GM21423 (cell line): Measurements from ENCODE around the gene ASIC1.
A peak's percentile ranks its signal among the peaks of the same experiment; 100 is the strongest.
"Not testable (repeated sequence)": the region's sequence is repeated elsewhere in the genome, so short reads cannot be mapped to it uniquely, and the experiment has no call there.

Experiments
- ATAC-seq: cut with Tn5 transposase; IDR thresholded peaks from one replicate; pipeline ENCODE4 v1.9.1; 2021; ENCODE audit warnings: mild to moderate bottlenecking, moderate library complexity; ENCODE audit not compliant: unreplicated experiment

Gene ASIC1

DNA sequence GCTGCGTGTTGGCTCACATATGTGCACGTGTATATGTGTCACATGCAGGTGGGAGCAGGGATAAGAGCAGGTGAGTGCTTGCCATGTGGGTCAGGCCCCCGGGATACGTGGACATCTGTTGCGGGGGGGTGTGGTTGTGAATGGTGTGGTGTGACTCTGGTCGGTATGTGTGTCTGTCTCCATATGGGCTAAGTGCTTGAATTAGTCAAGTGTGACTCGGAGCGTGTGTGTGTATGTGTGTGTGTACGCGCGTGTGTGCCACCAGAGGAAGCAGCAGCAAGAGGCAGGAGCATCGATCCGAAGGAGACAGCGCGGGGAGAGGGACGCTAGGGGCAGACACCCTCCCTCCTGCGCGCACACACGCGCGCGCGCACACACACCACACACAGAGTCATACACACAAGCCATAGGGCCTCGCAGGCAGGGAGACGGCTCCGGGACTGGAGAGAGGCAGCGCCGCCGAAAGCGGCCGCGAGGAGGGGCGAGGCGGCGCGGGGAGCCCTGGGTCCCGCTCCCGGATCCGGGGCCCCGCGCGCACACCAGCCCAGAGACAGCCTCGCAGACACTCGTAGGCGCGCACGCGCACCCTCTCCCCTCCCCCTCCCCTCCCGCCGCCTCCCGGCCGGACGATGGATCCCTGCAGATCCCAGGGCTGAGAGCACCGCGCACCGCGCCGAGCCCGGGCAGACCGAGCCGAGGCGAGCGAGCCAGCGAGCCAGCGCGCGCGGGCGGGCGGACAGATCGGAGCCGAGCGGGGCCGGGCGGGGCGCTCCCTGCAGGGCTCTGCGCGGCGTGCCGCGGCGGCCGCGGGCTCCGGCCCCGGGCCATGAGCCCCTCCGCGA lies at the start of gene ASIC1:
TSS of gene ASIC1 (plus strand) at position 597 of the 842 bp plus-strand sequence. CDS start 1,171 bp downstream, outside the sequence.
- ATAC-seq = no peak

DNA sequence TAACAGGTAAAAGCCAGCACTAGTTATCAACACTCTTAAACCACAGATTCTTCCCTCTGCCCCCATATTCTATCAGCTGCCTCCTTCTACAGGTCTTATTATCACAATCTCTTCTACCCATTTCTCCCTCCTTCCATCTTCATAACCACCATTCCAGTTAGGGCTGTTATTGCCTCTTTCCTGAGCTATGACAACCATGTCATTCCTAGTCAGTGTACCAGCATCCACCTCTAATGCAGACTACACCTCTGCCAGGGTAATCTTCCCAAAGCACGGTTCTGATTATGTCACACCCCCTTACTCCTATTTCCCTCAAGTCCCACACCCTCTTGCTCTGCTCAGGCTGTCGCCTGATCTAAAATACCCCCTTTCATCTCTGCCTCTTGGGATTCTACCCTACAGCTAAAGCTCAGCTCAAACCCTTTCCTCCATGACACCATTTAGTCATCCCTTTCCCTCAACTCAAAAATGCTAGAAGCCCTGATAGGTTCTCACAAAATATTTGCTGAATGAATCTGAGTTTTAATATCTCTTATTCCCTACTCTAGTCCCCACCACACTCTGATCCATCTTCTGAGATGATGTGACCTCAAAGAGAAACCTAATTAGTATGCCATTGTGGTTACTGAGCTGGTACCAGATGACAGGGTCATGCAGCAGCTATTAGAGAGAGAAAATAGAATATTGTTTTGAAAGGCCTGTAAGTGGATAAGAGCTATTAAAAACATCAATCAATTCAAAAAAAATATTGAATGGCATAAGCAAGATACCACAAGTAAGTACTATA lies 43.8 kb upstream of the ASIC1 start:
- no peak for ATAC-seq

DNA sequence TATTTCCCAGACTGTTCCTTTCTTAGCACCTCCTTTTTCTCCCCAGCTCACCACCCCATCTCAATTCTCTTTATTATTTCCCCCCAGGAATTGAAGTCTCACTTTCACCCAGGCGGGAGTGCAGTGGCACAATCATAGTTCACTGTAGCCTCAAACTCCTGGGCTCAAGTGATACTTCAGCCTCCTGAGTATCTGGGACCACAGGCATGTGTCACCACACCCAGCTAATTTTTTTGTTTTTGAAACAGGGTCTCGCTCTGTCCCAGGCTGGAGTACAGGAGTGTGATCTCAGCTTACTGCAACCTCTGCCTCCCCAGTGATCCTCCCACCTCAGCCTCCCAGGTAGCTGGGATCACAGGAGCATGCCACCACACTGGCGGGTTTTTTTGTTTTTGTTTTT lies 43.1 kb upstream of the ASIC1 start:
- ATAC-seq = no peak

DNA sequence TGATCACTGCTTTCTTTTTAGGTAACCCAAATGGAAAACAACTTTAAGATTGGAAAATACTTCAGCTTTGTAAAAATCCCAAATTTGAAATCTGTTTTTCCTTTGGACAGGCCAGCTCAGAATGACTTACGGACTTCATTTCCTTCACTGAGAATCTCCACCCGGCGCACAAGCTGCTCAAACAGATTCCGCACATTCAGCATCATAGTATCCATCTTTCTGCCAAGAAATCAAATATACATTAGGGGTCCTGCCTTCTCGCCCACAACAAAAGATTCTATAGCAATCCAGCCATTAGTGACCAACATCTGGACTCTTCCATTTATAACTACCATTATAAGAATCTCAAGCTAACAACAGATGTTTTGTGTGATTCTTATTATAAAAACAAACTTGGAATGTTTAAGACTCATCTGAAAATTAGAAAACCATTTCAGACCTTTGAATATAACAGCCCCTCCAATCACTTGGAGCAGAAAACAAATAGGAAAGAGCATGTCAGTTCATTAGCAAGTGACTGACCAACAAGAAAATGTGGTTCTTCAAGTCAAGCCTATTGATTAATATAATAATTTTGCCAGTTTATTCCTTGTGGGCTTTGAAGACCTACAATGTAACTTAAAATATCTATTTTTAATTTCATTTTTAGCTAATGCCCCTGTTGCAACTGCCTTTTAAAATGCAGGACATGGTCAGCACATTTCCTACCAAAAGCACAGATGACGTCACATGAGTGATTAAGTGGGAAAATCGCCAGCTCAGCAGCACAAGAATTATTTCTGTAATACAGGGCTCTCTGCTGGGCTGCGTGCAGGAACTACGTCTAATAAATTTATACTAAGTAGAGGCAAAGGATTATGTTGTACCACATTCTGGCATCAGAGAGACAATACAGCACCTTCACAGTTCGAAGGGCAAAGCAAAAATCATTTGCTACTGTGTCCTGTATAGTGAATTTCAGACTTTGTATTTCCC lies 40.6 kb upstream of the ASIC1 start:
- no peak for ATAC-seq

DNA sequence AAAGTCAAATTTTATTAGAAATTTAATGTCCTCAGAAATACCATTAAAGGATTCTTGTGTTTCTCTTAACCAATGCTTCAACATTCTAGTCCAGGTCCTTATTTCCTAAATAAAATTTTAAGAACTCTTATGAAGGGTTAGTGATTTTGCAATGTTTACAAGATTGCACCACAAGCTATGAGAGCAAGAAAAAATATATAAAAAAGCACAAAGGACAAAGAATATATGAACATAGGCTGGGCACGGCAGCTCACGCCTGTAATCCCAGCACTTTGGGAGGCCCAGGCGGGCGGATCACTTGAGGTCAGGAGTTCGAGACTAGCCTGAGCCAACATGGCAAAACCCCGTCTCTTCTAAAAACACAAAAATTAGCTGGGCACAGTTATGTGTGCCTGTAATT lies 39.8 kb upstream of the ASIC1 start:
- ATAC-seq = no peak

DNA sequence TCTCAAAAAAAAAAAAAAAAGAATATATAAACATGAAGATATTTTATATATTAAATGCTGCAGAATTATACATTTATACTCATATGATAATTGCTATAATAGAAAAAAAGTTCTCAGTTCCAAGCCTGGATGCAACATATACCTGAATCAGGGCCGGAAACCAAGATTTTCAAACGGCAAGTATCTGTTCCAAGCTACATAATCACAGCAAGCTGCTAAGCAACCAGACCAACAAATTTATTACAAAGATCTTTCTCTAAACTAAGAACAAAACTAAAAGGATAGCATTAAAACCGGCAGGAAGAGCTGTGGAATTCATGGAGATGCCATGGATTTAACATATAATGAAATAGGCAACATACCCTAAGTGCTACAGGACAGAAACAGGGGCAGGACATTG lies 39.2 kb upstream of the ASIC1 start:
- ATAC-seq = no peak

DNA sequence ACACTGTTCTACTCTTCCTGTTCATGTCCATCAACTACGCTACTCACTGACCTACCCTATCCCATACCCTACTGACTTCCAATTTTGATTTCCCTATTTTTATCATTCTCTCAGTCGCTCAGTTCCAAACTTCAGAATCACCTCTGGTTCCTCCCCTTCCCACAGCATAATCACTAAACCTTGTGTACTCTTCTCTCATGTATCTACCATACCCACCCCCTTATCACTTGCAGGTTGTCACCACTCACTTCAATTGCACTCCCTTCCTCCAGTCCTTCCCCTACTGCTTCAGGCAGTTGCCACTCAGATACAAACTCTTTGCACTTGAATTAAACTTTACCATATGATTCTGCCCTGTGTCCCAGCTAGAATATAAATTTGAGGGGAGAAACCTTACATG lies 38.4 kb upstream of the ASIC1 start:
- ATAC-seq = no peak

DNA sequence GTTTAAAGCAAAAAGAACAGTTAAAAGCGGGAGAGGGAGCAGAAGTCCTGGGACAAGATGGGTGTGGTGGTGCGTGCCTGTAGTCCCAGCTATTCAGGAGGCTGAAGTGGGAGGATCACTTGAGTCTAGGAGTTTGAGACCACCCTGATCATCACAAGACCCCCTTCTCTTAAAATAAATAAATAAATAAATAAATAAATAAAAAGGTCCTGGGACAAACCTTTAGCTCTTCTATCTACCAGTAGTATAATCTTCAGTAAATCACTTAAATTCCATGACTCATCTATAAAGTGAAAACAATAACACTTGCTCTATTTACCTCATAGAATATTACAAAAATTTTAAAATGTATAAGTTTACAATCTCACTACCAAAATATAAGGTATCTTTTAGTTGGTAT lies 37.9 kb upstream of the ASIC1 start:
- ATAC-seq = no peak

DNA sequence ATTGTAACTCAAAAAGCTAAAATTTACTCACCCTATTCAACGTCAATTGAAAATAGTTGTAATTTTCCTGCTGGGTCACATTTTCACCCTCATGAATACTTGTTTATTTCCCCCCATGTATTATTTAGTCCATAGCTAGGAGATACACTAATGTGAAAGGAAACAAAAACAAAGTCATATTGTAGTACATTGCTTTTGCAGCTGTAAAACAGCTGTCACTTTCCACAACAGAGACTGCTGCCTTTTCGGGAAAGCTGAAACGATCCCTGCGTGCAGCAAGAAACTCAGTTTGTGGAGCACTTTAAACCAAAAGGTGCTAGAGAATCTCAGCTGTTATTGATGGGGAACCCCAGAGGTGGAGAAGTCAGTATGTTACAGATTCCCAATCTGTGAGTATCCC lies 36.4 kb upstream of the ASIC1 start:
- no peak for ATAC-seq

DNA sequence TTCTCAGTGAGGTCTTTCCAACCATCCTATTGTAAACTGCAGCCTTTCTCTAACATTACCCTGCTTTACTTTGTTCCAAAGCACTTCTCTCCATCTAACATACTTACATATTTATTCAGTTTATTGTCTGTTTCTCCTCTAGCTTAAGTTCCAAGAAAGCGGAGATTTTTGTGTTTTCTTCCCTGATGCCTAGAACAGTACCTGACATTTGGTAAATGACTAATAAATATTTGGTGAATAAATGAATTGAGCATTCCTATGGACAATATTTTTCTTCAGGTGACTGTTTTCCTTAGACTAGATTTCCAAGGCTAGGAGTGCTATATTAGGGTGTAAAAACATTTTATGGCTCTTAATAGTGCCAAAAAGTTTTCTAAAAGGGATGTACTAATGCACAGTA lies 34.5 kb upstream of the ASIC1 start:
- ATAC-seq = no peak

DNA sequence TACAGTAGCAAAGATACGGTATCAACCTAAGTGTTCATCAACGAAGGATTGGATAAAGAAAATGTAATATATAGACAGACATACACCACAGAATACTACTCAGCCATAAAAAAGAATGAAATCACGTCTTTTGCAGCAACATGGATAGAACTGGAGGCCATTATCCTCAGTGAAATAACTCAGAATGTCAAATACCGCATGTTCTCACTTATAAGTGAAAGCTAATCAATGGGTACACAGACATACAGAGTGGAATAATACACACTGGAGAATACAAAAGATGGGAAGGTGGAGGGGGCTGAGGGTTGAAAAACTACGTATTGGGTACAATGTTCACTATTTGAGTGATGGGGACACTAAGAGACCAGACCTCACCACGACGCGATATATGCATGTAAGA lies 33.2 kb upstream of the ASIC1 start:
- ATAC-seq = no peak

DNA sequence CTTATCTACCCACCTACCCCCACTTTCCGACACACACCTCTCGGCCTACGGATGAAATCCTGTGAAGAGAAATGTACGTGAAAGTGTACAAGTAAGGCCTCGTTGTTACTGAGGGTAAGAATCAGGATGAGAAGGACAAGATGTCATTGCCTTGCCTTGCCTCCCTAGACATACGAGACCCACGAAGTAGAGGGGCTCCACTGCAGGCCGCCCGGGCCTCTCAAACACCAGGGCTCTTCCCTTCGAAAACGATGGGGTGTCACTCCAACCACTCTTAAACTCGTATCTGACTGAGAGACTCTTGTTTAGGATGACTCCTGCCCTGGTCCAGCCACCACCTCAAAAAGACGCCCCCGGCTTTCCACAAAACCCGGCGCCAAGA lies 32.6 kb upstream of the ASIC1 start:
- peak; percentile 10 for ATAC-seq

DNA sequence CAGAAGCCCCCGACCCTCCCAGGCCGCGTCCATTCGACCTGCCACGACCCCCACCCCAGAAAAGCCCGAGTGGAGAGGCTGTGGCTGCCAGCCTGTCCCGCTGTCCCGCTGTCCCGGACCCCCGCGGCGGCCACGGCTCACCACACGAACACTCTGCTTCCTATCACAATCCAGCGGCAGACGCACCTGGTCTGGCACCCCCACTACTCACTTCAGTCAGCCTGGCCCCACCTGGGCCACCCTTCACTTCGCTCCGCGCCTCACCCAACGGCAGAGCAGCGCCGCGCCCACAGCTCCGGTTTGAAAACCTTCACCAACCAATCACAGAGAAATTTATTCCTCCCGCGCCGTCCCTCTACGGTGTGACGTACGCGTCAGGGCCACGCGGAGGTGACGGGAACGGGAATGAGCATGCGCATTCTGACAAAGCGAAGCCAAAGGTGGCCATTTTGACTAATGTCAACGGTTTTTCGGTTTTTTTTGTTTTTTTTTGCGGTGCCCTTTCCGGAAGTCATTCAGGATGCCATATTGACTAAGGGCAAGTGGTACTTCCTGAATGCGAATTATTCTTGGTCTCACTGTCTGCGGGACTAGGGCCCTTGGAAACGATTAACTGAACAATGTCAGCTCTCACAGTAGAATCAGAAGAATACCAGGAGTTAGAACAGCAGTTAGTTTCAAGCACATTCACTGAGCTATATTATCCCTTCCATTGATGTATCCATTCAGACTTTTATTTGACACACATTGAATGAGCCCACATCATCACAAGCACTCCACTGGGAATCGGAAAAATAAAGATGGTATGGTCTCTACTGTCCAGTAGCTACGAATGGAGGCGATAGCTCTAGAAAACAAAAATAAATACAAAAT lies 32.0 kb upstream of the ASIC1 start, which contains the start of gene RACGAP1:
TSS of gene RACGAP1 (minus strand) at position 308 of the 873 bp plus-strand sequence. CDS start 8,779 bp downstream, outside the sequence.
- ATAC-seq = peak; percentile 98

DNA sequence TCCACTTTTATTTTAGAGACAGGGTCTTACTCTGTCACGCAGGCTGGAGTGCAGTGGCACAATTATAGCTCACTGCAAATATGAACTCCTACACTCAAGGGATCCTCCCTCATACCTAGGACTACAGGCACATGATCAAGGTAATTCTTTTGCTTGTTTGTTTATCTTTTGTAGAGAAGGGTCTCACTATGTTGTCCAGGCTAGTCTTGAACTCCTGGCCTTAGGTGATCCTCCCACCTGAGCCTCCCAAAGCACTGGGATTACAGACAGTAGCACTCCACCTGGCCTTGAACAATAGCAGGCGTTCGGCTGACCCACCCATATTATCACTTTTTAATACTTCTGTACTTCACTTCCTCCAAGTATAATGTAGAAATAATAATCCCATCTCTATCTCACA lies 30.7 kb upstream of the ASIC1 start:
- ATAC-seq = no peak

DNA sequence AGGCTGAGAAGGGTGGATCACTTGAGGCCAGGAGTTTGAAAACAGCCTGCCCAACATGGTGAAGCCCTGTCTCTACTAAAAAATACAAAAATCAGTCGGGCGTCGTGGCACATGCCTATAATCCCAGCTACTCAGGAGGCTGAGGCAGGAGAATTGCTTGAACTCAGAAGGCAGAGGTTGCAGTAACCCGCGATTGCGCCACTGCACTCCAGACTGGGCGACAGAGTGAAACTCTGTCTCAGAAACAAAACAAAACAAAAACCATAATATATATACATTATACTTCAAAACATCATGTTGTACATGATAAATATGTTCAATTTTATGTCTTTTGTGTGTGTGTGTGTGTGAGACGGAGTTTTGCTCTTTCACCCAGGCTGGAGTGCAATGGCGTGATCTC lies 26.9 kb upstream of the ASIC1 start:
- not testable (repeated sequence) for ATAC-seq

DNA sequence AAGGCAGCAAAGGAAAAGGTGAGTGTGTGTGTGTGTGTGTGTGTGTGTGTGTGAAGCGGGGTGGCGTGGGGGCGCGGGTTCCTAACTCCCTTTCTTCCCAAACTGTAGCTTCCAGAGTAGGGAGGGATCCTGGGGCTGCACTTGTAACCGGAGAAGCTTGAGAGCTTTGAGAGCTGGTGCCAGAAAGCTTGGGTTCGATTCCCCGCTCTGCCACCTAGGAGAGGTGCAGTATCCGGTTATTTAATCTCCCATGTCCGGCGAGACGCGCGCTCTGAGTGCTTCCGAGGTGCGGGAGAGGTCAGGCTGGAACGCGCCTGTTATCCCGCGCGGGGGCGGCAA lies 24.9 kb upstream of the ASIC1 start:
- ATAC-seq = no peak

DNA sequence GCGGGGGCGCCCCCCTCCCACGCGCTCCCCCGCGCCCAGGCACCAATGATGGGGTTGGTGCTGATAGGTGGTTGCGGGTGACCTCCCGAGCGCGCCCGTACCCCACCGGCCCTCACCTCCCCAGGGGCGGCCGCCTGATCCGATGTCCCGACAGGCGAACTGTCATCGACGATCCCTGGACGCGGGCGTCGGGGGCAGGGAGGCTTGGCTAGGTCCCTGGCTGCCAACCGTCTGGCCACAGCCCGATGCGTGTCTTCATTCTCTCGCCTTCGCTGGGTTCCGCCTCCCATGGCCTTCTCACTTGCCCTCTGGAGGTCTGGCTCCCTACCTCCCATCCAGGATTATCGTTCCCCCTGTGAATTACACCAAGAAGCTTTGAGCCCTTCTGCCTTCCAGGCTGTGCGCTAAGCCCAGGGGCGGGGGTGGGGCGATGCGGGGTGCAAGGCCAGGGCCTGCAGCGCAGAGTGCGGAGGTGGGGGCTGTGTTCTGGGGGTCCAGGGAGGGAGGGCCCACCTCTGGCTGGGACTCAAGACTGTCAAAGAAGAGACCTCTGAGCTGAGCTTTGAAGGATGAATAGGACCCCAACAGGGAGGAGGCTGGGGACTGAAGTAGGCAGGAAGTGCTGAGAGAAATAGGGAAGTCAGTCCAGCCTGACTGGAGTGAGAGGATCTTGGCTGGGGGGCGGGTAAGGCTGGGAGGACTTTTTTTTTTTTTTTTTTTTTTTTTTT lies 24.4 kb upstream of the ASIC1 start:
- no peak for ATAC-seq

DNA sequence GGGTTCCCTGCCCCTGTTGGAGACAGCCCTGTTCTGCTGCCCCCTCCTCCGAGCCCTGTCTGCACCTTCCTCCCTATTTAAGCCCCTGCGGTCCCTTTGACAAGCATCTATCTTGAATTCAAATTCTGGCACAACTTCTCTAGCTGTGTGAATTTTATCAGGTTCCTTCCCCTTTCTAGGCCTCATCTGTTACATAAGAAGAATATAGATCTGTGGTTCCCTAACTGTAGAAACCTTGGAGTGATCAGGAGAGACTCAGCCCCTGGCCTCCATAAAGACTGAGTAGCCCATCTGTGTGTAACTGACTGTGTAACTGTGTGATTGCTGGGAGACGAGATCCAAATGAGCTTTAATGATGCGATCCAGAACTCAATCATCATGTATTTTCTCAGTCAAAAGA lies 19.1 kb upstream of the ASIC1 start:
- ATAC-seq = no peak

DNA sequence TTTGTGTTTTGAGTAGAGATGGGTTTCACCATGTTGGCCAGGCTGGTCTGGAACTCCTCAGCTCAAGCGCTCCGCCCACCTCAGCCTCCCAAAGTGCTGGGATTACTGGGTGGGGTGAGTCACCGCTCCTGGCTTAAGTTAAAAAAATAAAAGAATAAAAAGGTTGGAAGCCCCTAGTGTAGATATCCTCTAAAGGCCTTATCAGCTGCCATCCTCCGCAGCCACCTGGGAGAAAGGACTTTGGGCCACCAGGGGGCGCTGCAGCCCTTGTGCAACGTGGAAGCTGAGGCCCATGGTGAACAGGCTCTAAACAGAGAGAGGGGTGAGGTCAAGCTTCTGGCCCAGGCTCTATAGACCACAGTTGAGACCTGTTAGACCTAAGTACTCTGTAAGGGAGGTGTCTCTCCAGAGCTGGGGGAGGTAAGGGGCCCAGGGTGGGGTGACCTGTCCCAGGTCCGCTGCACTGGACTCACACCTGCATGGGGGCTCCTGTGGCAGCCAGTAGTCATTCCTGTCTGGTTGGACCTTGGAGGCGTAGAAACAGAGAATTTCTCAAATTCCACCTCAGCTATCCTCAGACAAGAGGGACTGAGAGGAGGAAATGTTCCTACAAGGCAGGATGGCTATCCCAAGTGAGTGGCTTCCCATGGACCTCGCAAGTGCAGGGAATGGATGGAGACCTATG lies 18.1 kb upstream of the ASIC1 start:
- no peak for ATAC-seq
